Fibroblast of lung (primary cell): Measurements from ENCODE around the gene SCGB1C2. TPM values are rescaled to one million over a fixed set of nuclear protein-coding genes. Genes with fewer than 3 reads are reported as not detected.

Source experiments
- DNase-seq, 2 donors: peaks; one replicate each; pipeline versions ENCODE4 v3.0.0 to v3.0.0-alpha.2; 2010; ENCODE audit warnings: low read depth in 2 of 2
- H2AFZ ChIP-seq: 2 replicates; pipeline ENCODE4 v1.5.1; 2012; ENCODE audit warnings: low read length, control low read depth, inconsistent platforms
- H3K27ac ChIP-seq: 2 replicates; pipeline ENCODE4 v1.5.1; 2011; ENCODE audit warnings: low read length, control low read depth; ENCODE audit not compliant: insufficient read depth
- H3K27me3 ChIP-seq: 2 replicates; pipeline ENCODE4 v1.5.1; 2011; ENCODE audit warnings: mild to moderate bottlenecking, low read length; ENCODE audit not compliant: control insufficient read depth, insufficient read depth
- H3K36me3 ChIP-seq: 2 replicates; pipeline ENCODE4 v1.5.1; 2011; ENCODE audit warnings: low read length; ENCODE audit not compliant: control insufficient read depth, insufficient read depth
- H3K4me1 ChIP-seq: 2 replicates; pipeline ENCODE4 v1.5.1; 2011; ENCODE audit warnings: low read length; ENCODE audit not compliant: control insufficient read depth, insufficient read depth; ENCODE audit errors: extremely low read depth
- H3K4me2 ChIP-seq: 2 replicates; pipeline ENCODE4 v1.5.1; 2011; ENCODE audit warnings: low read length, control low read depth; ENCODE audit not compliant: insufficient read depth; ENCODE audit errors: extremely low read depth
- H3K4me3 ChIP-seq, 4 experiments: fragments of 200-600 bp in 1 of 4; sonication (generic) in 1 of 4; replicated peaks in 1 of 4; 2 replicates each; pipeline ENCODE4 v1.5.1; 2011 to 2016; ENCODE audit warnings: low read length in 4 of 4, low read depth in 3 of 4, mild to moderate bottlenecking in 3 of 4, control low read depth in 2 of 4, inconsistent platforms in 1 of 4, mixed read lengths in 1 of 4; ENCODE audit not compliant: insufficient read depth in 1 of 4; ENCODE audit errors: control extremely low read depth in 1 of 4
- H3K79me2 ChIP-seq: 2 replicates; pipeline ENCODE4 v1.5.1; 2012; ENCODE audit warnings: mild to moderate bottlenecking, low read length, inconsistent platforms; ENCODE audit not compliant: control insufficient read depth, insufficient read depth
- H3K9ac ChIP-seq: 2 replicates; pipeline ENCODE4 v1.5.1; 2011; ENCODE audit warnings: mild to moderate bottlenecking, low read length, control low read depth; ENCODE audit not compliant: insufficient read depth
- H3K9me3 ChIP-seq: 2 replicates; pipeline ENCODE4 v1.5.1; 2012; ENCODE audit warnings: low read depth, low read length; ENCODE audit not compliant: control insufficient read depth, insufficient read depth
- H4K20me1 ChIP-seq: 2 replicates; pipeline ENCODE4 v1.5.1; 2011; ENCODE audit warnings: low read length; ENCODE audit not compliant: control insufficient read depth, insufficient read depth; ENCODE audit errors: extremely low read depth
- CTCF ChIP-seq, 2 donors: IDR thresholded peaks in 1 of 2; conservative IDR thresholded peaks in 1 of 2; 1 replicate in 1 of 2; 2 replicates in 1 of 2; pipeline ENCODE4 v1.5.1; 2011 to 2012; ENCODE audit warnings: low read length in 2 of 2, control low read depth in 1 of 2, inconsistent platforms in 1 of 2, low read depth in 1 of 2, mild to moderate bottlenecking in 1 of 2
- EZH2 ChIP-seq: IDR thresholded peaks from 2 replicates; pipeline ENCODE4 v1.5.1; 2012; ENCODE audit warnings: low read length, control low read depth, mild to moderate bottlenecking; ENCODE audit errors: missing control alignments
- polyA plus RNA-seq, 2 donors: library from polyadenylated mRNA; depleted of rRNA in 1 of 2; stranded (reverse) in 1 of 2; unstranded in 1 of 2; fragments of >200 nt; gene quantifications; 2 replicates each; pipeline ENCODE4 v1.2.1, GENCODE V29; 2011 to 2012; ENCODE audit warnings: missing spikeins in 1 of 2
- total RNA-seq: library from RNA; depleted of rRNA; stranded (reverse); fragments of >200 nt; gene quantifications from 2 replicates; pipeline ENCODE4 v1.2.1, GENCODE V29; 2014

SCGB1C2 gene
- total and polyA plus RNA-seq, 2 donors (not counting 1 experiment from before 2014, with no cell fraction given), result not detected

GRCh38 chr17:178292-179065 lies 41.1 kb downstream of the SCGB1C2 start:
- Histone ChIP-seq H3K27me3 (peaks cover 19% of the 10 kb centered on the region), H3K4me1 (no peaks in the 10 kb centered on the region)
- TF ChIP-seq CTCF (conservative IDR thresholded peaks at IDR 0.05 in 1 of 2, IDR thresholded peaks at IDR 0.05 in 1 of 2; ENCODE audit: low read depth in 1 of 2, low read length in 2 of 2) (no peak), EZH2 (no peak)

GRCh38 chr17:179066-179432 lies 41.7 kb downstream of the SCGB1C2 start:
- no peak for TF ChIP-seq EZH2
- TF ChIP-seq CTCF (conservative IDR thresholded peaks at IDR 0.05 in 1 of 2, IDR thresholded peaks at IDR 0.05 in 1 of 2; ENCODE audit: low read depth in 1 of 2, low read length in 2 of 2), result no peak

More at GRCh38 chr17:178292-179065, 41.1 kb downstream of the SCGB1C2 start:
- H2AFZ ChIP-seq, result no peak overlapping the region
- H3K36me3 ChIP-seq, result no peaks in the 10 kb centered on the region
- no peak for DNase-seq
- H3K9ac ChIP-seq, result no peak overlapping the region
- H3K9me3 ChIP-seq, result no peaks in the 10 kb centered on the region
- no peaks in the 10 kb centered on the region for H3K79me2 ChIP-seq
- no peak overlapping the region for H3K4me2 ChIP-seq
- H3K4me3 ChIP-seq, result no peak overlapping the region
- H3K27ac ChIP-seq, result no peak overlapping the region
- no peaks in the 10 kb centered on the region for H4K20me1 ChIP-seq

GRCh38 chr17:179781-180380 lies 42.5 kb downstream of the SCGB1C2 start:
- H3K9me3 ChIP-seq, result no peaks in the 10 kb centered on the region
- peaks cover 19% of the 10 kb centered on the region for H3K27me3 ChIP-seq
- peak; percentile 60 for TF ChIP-seq EZH2
- TF ChIP-seq CTCF (conservative IDR thresholded peaks at IDR 0.05 in 1 of 2, IDR thresholded peaks at IDR 0.05 in 1 of 2; ENCODE audit: low read depth in 1 of 2, low read length in 2 of 2), result no peak
- H2AFZ ChIP-seq, result no peak overlapping the region
- H4K20me1 ChIP-seq, result no peaks in the 10 kb centered on the region
- no peak overlapping the region for H3K4me2 ChIP-seq
- H3K36me3 ChIP-seq, result no peaks in the 10 kb centered on the region
- DNase-seq, result no peak
- no peak overlapping the region for H3K9ac ChIP-seq
- H3K4me1 ChIP-seq, result no peaks in the 10 kb centered on the region
- no peak overlapping the region for H3K4me3 ChIP-seq
- H3K27ac ChIP-seq, result no peak overlapping the region
- H3K79me2 ChIP-seq, result no peaks in the 10 kb centered on the region

More at GRCh38 chr17:179066-179432, 41.7 kb downstream of the SCGB1C2 start:
- Histone ChIP-seq H3K4me3 (no peak overlapping the region), H2AFZ (no peak overlapping the region), H3K9ac (no peak overlapping the region), H3K9me3 (no peaks in the 10 kb centered on the region), H3K4me1 (no peaks in the 10 kb centered on the region), H3K4me2 (no peak overlapping the region), H3K36me3 (no peaks in the 10 kb centered on the region), H3K79me2 (no peaks in the 10 kb centered on the region), H4K20me1 (no peaks in the 10 kb centered on the region), H3K27ac (no peak overlapping the region), H3K27me3 (peaks cover 19% of the 10 kb centered on the region)
- no peak for DNase-seq
